HG02798 (cell line): ENCODE results near the gene SETD4.
"Not testable (repeated sequence)": the region's sequence is repeated elsewhere in the genome, so short reads cannot be mapped to it uniquely, and the experiment has no call there.

ENCODE experiments used
- ATAC-seq: cut with Tn5 transposase; IDR thresholded peaks from one replicate; pipeline ENCODE4 v1.9.1; 2021; ENCODE audit warnings: mild to moderate bottlenecking; ENCODE audit not compliant: unreplicated experiment, poor library complexity

SETD4 gene, protein sequence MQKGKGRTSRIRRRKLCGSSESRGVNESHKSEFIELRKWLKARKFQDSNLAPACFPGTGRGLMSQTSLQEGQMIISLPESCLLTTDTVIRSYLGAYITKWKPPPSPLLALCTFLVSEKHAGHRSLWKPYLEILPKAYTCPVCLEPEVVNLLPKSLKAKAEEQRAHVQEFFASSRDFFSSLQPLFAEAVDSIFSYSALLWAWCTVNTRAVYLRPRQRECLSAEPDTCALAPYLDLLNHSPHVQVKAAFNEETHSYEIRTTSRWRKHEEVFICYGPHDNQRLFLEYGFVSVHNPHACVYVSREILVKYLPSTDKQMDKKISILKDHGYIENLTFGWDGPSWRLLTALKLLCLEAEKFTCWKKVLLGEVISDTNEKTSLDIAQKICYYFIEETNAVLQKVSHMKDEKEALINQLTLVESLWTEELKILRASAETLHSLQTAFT

DNA sequence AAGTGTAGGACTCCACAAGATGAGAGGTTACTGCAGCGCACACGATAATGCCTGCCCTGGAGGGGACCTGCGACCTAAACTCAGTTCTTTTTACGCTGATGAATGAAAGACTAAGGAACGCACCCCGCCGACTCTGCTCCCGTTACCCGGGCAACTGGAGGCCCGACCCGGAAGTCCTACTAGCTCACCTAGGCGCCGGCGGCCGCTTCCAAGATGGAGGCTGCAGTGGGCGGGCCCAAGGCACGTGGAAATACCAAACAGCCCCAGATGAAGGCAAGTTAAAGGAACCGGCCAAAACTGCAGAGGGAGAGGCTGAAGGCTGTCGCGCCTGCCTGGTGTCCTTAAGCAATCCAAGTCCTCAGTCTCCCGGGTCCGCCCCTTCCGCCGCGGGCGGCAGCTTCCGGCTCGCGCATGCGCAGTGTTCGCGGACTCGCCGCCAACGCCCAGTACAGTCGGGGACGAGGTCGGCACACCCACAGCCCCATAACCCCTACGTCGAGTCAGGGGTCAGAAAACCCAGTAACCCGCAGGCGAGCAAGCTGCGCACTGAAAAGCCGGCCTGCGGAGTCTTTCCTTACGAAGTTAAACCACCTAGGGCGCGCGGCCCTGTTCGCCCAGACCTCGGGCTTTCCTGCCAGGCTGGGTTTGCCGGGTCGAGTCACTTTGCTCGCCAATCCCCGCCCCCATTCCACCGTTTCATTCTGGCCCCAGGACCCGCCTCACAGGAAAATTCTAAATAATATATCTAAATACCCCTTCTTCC is at the start of gene SETD4:
SETD4 (minus strand) TSS at position 368 of the 763 bp plus-strand sequence. CDS start 1,638 bp downstream, outside the sequence.
- ATAC-seq = peak; percentile 93

DNA sequence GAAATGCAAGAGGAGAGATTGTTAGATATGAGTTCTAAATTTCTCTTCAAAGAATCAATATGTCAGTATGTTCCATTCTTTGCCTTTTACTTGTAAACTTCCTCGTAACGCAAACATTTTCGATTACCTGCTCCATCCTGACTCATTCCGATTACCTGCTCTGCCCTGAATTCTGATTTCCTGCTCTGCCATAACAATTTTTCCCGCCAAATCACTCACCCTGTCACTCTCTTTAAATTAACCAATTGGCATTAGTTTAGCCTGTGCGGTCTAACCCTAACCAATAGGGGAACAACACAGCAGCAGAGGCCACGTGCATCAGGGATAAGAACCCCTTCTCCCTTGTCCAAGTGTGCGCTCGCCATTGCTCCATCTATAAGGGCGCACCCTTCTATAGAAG is 49.5 kb upstream of the SETD4 start:
- ATAC-seq = no peak

DNA sequence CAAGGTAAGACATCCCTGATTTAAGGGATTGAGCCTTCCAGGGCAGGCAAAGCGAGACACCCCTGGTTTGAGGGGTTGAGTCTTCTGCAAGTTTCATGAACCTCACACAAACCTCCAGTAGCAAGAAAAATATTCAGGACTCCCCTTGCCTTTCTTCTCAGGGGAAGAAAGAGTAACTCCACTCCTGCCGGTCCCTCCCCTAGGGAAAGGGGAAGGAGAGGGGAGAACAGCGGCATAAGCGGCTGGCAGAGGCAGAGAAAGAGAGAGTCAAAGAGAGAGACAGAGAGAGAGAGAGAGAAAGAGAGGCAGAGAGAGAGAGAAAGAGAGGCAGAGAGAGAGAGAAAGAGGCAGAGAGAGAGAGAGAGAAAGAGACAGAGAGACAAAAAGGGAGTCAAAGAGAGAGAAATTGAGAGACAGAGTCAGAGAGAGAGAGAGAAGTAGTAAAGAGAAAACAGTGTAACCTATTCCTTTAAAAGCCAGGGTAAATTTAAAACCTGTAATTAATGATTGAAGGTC is 45.1 kb upstream of the SETD4 start:
- ATAC-seq = no peak

DNA sequence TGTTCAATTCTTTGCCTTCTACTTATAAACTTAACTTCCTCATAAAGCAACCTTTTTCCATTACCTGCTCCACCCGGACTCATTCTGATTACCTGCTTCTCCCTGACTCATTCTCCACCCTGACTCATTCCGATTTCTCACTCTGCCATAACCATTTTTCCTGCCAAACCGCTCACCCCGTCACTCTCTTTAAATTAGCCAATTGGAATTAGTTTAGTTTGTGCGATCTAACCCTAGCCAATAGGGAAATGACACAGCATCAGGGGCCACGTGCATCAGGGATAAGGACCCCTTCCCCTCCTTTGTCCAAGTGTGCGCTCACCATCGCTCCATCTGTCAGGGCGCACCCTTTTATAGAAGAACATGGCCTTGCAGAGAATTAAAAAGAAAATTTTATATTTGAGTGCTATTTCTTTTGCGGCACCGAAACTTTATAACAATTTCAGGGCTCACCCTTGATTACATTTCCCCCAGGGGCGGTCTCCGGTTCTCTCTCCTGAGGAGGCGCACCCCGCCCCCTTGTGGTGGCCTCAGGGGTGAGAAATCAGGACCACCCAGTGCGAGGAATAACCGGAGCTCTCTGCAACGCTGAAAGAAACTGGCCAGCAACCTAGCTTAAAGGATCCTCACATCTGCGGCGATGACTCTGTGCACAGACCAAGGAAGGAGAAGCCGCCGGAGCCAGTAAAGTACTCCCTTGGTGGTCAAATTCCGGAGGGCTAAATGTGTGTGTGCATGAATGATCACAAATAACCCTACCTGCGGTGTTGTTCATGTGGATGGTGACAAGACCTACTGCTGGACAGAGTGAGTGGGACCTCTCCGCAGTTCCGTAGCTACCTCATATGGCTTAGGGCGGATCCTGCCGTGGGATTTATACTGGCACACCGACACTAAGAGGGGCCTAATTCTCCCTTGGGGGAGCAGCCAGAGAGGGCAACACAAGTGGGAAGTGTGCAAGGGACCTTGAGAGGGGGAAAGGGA is 44.3 kb upstream of the SETD4 start:
- no peak for ATAC-seq

DNA sequence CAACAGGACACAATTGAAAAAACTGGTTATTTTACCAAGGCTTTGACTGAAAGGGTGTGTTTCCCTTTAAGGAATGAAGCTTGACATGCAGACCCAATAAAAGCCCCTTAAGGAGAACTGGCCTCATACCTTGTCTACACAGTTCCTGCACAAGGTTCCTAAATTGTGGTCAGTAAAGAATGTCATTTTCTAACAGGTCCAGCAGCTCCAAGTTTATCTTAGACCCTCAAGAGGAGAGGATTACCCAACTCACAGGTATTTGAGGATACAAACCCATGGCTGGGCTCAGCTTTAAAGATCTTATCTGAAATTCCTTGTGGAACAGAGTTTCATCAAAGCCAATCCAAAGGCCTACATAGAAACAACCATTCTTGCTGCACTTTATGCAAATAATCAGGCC is 43.1 kb upstream of the SETD4 start:
- ATAC-seq = no peak

DNA sequence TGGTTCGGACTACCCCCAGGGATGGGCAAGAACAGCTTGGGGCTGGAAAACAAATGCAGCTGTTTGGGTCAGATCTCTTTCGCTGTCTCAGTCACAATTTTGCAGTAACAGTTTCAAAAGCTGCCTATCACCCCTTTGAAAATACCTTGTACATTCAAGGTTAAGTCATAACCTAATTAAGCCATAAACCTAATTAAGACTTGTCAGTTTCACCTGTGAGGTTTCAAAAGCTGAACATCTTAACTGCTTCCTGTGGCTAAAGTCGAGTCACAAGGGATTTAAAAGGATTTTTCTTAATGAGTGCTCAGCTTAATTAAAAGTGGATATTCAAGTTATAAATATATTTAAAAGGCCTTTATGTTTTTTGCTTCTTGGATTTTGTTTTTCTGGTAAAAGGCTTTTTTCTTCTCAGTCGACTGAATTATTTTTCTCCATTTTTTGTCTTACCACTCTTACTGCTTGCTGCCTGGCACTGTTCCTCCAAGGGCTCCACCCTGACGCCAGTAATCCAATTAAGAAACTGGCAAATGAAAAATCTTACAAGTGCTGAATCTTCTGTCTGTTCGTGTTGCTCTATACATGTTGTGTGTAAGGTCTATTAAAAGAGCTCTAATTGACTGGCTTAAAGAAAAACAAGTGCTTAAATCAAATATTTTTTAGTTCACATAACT is 40.8 kb upstream of the SETD4 start:
- no peak for ATAC-seq

DNA sequence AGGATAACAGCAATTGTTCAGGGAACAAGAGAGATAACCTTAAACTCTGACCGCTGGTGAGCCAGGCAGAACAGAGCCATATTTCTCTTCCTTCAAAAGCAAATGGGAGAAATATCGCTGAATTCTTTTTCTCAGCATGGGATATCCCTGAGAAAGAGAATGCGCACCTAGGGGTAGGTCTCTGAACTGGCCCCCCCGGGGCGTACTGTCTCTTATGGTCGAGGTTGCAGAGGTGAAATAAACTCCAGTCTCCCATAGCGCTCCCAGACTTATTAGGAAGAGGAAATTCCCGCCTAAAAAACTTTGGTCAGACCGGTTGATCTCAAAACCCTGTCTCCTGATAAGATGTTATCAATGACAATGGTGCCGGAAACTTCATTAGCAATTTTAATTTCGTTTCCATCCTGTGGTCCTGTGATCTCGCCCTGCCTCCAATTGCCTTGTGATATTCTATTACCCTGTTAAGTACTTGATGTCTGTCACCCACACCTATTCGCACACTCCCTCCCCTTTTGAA is 39.4 kb upstream of the SETD4 start:
- ATAC-seq = not testable (repeated sequence)

DNA sequence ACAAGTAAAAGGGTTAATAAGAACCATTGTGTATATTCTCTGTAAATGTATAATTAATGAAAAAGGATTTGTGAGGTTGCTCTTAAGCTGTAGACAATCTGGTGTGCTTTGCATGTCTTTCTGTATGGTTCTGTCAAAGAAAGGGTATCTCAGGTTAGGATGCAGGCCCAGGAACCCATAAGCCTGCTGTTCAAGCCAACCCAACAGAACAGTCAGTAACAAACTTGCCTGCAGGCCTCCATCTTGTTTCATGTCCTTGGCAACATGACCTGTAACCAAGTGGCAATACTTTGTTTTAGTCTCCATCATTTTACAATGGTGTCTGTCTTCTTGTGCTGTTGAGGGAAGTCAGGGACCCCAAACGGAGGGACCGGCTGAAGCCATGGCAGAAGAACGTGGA is 38.7 kb upstream of the SETD4 start:
- no peak for ATAC-seq

DNA sequence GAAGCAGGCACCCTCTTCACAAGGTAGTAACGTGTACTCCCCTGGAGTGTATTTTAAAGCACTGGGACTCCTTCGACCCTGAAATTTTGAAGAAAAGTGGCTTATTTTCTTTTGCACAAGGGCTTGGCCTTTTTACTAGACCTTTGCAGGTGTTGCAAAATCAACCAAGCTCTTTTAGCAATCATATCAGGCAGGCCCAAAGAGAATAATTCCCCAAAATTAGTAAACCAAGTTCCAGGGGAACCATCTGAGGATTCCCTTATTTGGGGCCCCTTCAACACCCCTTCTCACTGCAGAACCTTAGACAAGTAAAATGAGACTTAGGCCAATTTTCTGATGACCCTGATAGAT is 37.8 kb upstream of the SETD4 start:
- ATAC-seq = no peak

DNA sequence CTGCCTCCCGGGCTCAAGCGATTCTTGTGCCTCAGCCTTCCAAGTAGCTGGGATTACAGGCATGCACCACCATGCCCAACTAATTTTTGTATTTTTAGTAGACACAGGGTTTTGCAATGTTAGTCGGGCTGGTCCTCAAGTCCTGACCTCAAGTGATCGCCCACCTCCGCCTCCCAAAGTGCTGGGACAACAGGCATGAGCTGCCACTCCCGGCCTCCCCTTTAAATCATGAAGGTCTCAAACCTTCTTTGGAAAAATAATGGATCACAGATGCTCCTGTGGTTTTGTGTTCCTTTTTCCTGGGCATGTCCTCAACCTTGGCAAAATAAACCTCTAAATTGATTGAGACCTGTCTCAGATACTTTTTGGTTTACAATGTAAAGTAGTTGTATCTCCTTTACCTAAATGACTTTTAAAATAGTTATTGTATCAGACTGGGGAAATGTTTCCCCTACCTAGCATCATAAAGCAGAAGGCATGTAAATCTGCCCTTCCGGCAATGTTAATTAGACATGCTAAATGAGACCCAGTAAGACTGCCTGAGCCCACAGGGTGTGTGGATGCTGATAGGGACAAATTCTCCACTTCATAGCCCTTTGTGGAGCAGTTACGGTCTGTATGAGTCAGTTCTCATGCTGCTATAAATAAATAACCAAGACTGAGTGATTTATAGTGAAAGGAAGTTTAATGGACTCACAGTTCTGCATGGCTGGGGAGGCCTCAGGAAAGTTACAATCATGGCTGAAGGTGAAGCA is 37.3 kb upstream of the SETD4 start:
- ATAC-seq = no peak

DNA sequence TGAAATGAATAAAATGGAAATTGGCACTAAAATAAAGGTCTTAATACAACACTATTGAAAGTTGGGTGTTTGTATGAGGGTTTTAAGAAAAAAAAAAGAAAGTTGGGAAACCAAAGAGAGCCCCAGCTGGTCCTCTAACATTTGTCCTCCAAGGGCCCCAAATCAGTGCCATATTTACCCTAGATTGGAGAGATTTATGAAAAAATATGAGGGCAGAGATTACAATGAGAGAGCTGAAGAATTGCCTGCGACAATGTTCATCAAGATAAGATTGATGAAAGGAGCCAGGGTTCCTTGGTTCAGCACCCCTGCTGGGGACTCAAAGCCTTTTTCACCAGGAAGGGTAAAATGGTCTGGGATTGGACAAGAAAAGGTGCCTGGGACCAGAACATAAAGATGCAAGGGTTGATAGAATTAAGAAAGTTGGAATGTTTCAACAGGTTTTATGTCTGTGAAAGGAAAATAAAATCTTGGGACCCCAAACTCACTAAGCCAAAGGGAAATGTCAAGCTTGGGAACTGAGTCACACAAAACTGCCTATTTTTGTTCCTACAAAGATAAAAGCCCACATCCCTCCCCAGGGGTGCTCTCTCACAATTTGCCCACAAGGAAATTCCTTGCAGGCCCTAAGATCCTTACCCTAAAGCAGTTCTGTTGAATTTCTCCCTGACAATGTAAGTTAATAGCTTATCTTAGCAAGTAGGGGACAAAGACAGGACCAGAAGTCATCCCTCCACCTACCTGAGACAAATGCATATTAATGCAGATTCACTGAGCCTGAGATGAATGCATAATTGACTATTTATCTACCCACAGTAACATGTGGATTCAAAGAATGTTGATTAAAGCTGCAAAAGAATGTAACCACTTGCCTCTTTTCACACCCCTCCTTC is 36.3 kb upstream of the SETD4 start:
- no peak for ATAC-seq

DNA sequence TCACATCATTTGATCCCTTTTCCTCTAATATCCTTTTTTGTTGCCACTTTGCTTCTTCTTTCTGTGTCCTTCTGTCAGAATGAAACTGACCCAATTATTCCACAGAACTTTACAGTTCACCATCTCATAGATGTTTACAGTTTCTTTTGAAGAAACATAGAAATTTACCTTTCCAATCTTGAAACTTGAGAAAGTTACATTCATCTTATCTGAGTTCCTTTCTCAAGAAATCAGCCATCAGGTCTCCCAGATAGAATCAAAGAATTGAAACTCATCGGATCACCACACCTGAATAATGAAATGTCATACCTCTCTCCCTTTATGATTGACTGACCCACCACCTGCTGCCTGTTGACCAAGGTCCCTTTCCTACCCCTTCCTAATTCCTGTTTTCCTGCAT is 33.2 kb upstream of the SETD4 start:
- ATAC-seq = no peak

DNA sequence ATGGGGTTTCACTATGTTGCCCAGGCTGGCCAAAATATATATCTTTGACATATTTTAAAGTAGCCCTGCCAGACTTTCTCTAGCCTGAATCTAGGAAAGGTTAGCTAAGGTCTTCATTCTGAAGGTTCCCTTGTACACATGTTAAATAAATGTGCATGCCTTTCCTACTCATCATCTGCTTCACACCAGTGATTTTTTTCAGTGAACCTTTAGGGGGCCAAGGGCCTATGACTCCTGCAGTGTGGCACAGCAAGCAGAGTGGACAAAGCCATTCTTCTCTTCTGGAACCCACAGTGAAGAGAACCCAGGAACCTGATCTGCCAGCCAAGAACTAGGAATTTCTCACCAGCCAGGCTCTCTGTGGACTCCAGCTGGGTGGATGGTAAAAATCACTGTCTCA is 32.4 kb upstream of the SETD4 start:
- ATAC-seq = no peak

DNA sequence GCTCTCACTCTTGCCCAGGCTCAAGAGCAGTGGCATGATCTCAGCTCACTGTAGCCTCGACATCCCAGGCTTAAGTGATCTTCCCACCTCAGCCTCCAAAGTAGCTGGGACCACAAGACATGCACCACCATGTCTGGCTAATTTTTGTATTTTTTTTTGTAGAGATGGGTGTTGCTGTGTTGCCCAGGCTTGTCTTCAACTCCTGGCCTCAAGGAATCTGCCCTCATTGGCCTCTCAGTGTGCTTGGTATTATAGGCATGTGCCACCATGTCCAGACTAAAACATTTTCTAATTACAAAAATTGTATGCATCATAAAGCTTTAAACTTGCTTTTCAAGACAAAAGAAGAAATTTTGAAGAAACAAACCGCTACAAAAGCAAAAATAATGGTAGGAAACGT is 29.6 kb upstream of the SETD4 start:
- ATAC-seq = no peak

DNA sequence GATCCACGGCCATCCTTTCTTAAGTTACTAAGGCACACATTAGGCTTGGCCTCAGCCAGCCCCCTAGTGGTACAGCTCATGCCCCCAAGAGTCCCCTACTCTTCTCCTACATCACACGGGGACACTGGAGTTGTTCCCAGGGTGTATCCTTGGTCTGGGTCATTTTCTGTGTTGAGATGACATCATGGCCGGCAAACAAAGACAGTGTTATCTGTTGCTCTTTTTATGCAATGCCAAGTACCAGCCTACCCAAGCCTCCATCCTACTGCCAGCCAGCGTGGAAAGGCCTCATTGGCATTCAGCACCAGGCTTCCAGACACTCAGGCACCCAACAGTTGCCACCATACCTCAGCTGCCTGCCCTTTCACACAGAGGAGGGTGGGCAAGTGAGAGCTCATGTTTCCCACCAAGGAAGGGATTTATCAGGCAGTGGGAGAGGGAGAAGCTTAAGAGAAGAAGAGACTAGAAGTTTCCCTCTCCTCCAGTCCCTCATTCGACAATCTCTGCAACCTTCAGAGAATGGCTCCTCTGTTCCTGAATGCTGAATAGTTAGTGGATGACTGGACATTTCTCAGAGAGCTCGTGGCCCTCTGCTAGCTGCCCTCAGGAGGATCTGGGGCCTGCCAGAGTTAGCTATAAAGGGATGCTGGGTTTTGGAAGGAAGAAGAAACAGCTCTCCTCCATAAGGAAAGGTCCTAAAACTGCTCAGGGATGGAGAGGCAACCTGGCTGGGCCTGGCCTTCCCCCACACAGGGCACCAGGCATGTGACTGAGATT is 27.2 kb upstream of the SETD4 start:
- no peak for ATAC-seq

DNA sequence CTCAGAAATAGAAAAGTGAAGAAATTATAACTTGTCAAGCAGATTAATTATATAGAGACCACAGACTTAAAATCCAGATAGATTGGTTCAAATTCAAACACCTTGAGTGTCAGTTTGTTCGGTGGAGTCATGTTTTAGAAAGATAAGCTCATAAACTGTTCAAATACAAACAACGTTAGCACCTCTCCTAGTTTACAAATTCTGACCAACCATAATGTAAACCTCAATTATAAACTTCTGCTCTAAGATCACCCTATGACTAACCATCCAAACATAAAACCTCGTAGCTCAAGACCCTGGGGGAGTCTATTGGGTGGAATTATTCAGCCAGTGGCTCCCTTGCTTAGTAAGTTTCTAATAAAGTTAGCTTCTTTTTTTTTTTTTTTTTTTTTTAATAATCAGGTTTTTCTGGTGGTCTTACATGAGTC is 21.9 kb upstream of the SETD4 start:
- ATAC-seq = no peak

DNA sequence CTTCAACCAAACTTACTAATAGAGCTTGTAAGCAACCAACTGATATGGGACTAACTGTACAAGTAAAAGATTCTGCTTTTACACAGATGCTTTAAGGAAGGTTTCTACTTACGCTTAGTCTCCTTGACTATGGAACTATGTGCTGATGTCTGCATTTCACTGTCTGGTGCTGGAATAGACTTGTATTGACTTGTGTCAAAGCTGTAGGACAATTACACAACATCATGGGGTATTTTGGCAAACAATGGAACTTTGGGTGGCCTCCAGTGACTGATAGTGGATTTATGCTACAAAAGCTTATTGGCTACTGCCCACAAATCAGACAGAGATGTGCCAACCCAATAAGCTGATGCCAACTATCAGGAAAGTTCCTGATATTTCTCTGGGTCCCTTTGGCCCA is 20.1 kb upstream of the SETD4 start:
- no peak for ATAC-seq
